ENCODE results near the gene HOXA6. TPM values are rescaled to one million over a fixed set of nuclear protein-coding genes. Genes with fewer than 3 reads are reported as not detected.

HOXA6 gene
- total and polyA plus RNA-seq, 2 donors (not counting 1 experiment from before 2014, with no cell fraction given), result 1.2 to 3.6 TPM

DNA sequence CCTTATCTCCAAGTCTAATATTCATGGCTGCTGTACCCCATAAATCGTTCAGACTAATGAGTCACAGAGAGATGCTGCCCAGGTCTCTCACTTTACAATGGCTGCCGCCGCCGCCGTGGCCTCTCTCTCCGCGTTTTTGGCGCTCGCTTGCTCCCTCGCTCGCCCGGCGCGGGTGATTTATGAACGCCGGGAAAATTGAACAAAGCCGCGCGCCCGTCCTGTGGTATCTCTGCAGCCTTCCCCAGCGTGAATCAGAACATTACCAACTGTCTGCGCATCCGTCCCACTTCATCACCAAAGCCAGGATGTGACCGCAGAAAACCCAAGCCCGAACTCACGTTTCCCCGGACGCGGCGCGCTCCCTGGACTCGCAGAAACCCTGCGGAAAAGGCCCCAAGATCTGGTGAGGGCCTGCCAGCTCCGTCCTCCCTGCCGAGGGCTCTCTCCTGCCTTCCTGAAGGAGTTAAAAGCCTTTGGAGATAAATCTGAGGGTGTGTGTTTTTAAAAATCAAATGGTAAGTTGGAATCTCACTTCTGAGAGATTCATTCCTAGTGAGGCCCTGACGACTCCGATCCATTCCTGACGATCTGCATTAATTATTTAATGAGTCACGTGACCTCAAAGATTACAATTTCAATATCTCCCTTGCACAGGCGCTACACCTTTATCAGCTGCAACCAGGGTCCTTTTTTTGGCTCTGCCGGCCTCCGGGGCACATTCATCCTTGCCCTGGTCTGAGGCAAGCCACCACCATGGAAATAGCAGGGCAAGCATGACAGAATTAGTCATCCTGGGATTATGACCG, 23.3 kb downstream of the HOXA6 start:
- peak overlapping the region; percentile 42 for H3K9ac ChIP-seq (ENCODE audit: insufficient read depth, low read length)
- peaks cover 22% of the 10 kb centered on the region for H3K79me2 ChIP-seq (ENCODE audit: control insufficient read depth, insufficient read depth, low read length)

DNA sequence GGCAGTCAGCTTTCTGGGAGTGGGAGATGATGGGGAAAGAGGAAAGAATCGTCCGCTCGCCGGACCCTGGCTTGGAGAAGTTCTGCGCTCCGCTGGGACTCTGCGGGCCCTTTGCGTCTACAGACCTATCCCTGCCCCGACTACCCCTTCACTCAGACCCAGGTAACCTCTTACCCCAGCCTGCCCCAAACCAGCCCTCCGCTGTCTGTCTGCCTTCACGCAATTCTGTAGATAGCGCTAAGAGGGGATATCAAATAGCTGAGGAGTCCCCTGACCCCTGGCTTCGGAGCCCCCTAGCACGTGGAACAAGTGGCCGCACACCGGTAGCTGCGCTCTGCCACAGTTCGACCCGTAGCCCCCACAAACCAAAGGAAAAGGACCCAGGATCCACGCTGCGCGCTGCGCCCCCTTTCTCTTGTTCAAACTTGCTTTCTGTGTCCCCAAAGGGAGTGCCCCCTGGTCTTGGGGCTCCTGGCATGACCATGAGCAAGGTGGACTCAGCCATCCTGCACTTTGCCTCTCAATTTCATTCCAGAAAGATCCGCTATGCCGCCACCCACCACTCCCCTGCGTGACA, 24.0 kb downstream of the HOXA6 start:
- TF ChIP-seq, protein P1, sequence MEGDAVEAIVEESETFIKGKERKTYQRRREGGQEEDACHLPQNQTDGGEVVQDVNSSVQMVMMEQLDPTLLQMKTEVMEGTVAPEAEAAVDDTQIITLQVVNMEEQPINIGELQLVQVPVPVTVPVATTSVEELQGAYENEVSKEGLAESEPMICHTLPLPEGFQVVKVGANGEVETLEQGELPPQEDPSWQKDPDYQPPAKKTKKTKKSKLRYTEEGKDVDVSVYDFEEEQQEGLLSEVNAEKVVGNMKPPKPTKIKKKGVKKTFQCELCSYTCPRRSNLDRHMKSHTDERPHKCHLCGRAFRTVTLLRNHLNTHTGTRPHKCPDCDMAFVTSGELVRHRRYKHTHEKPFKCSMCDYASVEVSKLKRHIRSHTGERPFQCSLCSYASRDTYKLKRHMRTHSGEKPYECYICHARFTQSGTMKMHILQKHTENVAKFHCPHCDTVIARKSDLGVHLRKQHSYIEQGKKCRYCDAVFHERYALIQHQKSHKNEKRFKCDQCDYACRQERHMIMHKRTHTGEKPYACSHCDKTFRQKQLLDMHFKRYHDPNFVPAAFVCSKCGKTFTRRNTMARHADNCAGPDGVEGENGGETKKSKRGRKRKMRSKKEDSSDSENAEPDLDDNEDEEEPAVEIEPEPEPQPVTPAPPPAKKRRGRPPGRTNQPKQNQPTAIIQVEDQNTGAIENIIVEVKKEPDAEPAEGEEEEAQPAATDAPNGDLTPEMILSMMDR (conservative IDR thresholded peaks at IDR 0.05 in 1 of 2, IDR thresholded peaks at IDR 0.05 in 1 of 2; ENCODE audit: low read depth in 1 of 2, low read length in 2 of 2), result no peak
- no peak for TF ChIP-seq EZH2 (IDR thresholded peaks at IDR 0.05; ENCODE audit: low read length, missing control alignments)
- H3K9me3 ChIP-seq (ENCODE audit: control insufficient read depth, insufficient read depth, low read depth, low read length), result no peaks in the 10 kb centered on the region
- peaks cover 22% of the 10 kb centered on the region for H3K79me2 ChIP-seq (ENCODE audit: control insufficient read depth, insufficient read depth, low read length)
- no peaks in the 10 kb centered on the region for H3K36me3 ChIP-seq (ENCODE audit: control insufficient read depth, insufficient read depth, low read length)
- peak overlapping the region; percentile 25 to 57 (median 36) for H3K4me3 ChIP-seq (replicated peaks in 1 of 4; ENCODE audit: control extremely low read depth in 1 of 4, insufficient read depth in 1 of 4, low read depth in 3 of 4, low read length in 4 of 4)
- DNase-seq (ENCODE audit: low read depth in 2 of 2), result no peak
- H2AFZ ChIP-seq (ENCODE audit: low read length), result no peak overlapping the region
- H3K9ac ChIP-seq (ENCODE audit: insufficient read depth, low read length), result peak overlapping the region; percentile 42
- no peaks in the 10 kb centered on the region for H3K27me3 ChIP-seq (ENCODE audit: control insufficient read depth, insufficient read depth, low read length)
- peak overlapping the region; percentile 74 for H3K27ac ChIP-seq (ENCODE audit: insufficient read depth, low read length)
- no peaks in the 10 kb centered on the region for H4K20me1 ChIP-seq (ENCODE audit: control insufficient read depth, extremely low read depth, insufficient read depth, low read length)
- peak overlapping the region; percentile 90 for H3K4me2 ChIP-seq (ENCODE audit: extremely low read depth, insufficient read depth, low read length)
- H3K4me1 ChIP-seq (ENCODE audit: control insufficient read depth, extremely low read depth, insufficient read depth, low read length), result peaks cover 24% of the 10 kb centered on the region

More for the DNA sequence above, 23.3 kb downstream of the HOXA6 start:
- H3K4me1 ChIP-seq (ENCODE audit: control insufficient read depth, extremely low read depth, insufficient read depth, low read length), result peaks cover 21% of the 10 kb centered on the region
- H3K4me2 ChIP-seq (ENCODE audit: extremely low read depth, insufficient read depth, low read length), result peak overlapping the region; percentile 90
- no peak overlapping the region for H2AFZ ChIP-seq (ENCODE audit: low read length)
- no peaks in the 10 kb centered on the region for H3K27me3 ChIP-seq (ENCODE audit: control insufficient read depth, insufficient read depth, low read length)
- no peaks in the 10 kb centered on the region for H3K9me3 ChIP-seq (ENCODE audit: control insufficient read depth, insufficient read depth, low read depth, low read length)
- TF ChIP-seq EZH2 (IDR thresholded peaks at IDR 0.05; ENCODE audit: low read length, missing control alignments), result no peak
- TF ChIP-seq, protein P1 (conservative IDR thresholded peaks at IDR 0.05 in 1 of 2, IDR thresholded peaks at IDR 0.05 in 1 of 2; ENCODE audit: low read depth in 1 of 2, low read length in 2 of 2), result no peak
- H3K4me3 ChIP-seq (replicated peaks in 1 of 4; ENCODE audit: control extremely low read depth in 1 of 4, insufficient read depth in 1 of 4, low read depth in 3 of 4, low read length in 4 of 4), result peak overlapping the region in 3 of 4 experiments; percentile 12 to 57 (median 32)
- H4K20me1 ChIP-seq (ENCODE audit: control insufficient read depth, extremely low read depth, insufficient read depth, low read length), result no peaks in the 10 kb centered on the region
- no peaks in the 10 kb centered on the region for H3K36me3 ChIP-seq (ENCODE audit: control insufficient read depth, insufficient read depth, low read length)
- H3K27ac ChIP-seq (ENCODE audit: insufficient read depth, low read length), result peak overlapping the region; percentile 74
- peak; percentile 91 to 97 for DNase-seq (ENCODE audit: low read depth in 2 of 2)

DNA sequence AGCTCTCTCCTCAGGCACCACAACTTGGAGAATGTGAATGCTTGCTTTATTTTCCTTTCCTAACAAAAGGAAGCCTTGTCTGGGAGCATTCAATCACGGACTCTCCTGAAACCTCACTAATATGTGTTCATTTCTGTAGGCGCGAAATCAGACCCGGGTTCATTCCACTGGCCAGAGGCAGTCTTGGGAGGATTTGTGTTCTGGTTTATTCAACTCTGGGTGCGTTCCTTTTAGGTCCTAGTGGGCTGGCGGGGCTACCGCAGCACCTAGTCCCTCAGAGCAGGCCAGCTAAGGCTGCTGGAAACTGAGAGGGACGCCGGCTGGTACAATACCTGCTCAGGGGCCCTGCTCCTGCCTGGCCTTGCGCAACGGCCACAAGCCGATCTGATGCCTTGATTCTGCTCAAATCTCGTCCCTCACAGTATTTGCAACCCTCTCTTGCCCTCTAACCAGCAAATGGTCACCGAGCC, 24.5 kb downstream of the HOXA6 start:
- Histone ChIP-seq H3K27ac (ENCODE audit: insufficient read depth, low read length) (peak overlapping the region; percentile 74), H3K27me3 (ENCODE audit: control insufficient read depth, insufficient read depth, low read length) (no peaks in the 10 kb centered on the region), H3K4me1 (ENCODE audit: control insufficient read depth, extremely low read depth, insufficient read depth, low read length) (peaks cover 27% of the 10 kb centered on the region), H4K20me1 (ENCODE audit: control insufficient read depth, extremely low read depth, insufficient read depth, low read length) (no peaks in the 10 kb centered on the region), H3K9ac (ENCODE audit: insufficient read depth, low read length) (no peak overlapping the region), H3K4me3 (replicated peaks in 1 of 4; ENCODE audit: control extremely low read depth in 1 of 4, insufficient read depth in 1 of 4, low read depth in 3 of 4, low read length in 4 of 4) (peak overlapping the region; percentile 6 to 57 (median 38)), H2AFZ (ENCODE audit: low read length) (no peak overlapping the region), H3K4me2 (ENCODE audit: extremely low read depth, insufficient read depth, low read length) (peak overlapping the region; percentile 90), H3K79me2 (ENCODE audit: control insufficient read depth, insufficient read depth, low read length) (peaks cover 28% of the 10 kb centered on the region), H3K9me3 (ENCODE audit: control insufficient read depth, insufficient read depth, low read depth, low read length) (no peaks in the 10 kb centered on the region), H3K36me3 (ENCODE audit: control insufficient read depth, insufficient read depth, low read length) (no peaks in the 10 kb centered on the region)
- TF ChIP-seq, protein P1 (conservative IDR thresholded peaks at IDR 0.05 in 1 of 2, IDR thresholded peaks at IDR 0.05 in 1 of 2; ENCODE audit: low read depth in 1 of 2, low read length in 2 of 2), result no peak
- no peak for TF ChIP-seq EZH2 (IDR thresholded peaks at IDR 0.05; ENCODE audit: low read length, missing control alignments)
- DNase-seq (ENCODE audit: low read depth in 2 of 2), result peak; percentile 54 to 72
